ENCODE measurements around the gene CPSF3. TPM values are rescaled to one million over a fixed set of nuclear protein-coding genes. Genes with fewer than 3 reads are reported as not detected.

CPSF3 gene
- total and polyA plus RNA-seq, 2 of the 13 experiments (the other 11 are each of a cell fraction or from before 2014, with no cell fraction given) = 19.8 to 93.0 TPM

DNA sequence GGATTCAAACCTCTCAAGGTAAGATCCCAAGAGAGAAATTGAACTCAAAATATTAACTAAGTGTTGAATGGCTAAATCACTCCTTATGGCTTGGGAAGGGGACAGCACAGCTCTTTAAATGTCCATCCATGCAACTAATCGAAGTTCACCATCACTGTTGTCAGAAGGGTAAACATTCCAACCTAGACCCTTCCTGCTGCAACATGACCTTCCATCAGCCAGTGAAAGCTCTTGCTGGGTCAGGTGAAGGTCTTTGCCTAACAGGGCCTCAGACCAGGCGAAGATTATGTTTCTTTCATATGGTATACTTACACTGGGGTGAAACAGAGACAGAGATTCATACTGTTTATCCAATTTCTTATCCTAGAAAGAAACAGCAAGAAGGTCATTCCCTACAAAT is 67.3 kb downstream of the CPSF3 start (continued):
- TF ChIP-seq SOX13 (IDR thresholded peaks at IDR 0.05) (no peak), SOX13 (CRISPR knock-in tag; conservative IDR thresholded peaks at IDR 0.05 in 1 of 2, IDR thresholded peaks at IDR 0.05 in 1 of 2) (peak in 1 of 2 experiments; percentile 40; a peak in 1 of 4 replicates), ZNF326 (CRISPR knock-in tag; IDR thresholded peaks at IDR 0.05; ENCODE audit: borderline replicate concordance) (no peak), FOXP1 (IDR thresholded peaks at IDR 0.05) (no peak), FOXP1 (CRISPR knock-in tag; IDR thresholded peaks at IDR 0.05) (peak; percentile 46), FOXA3 (CRISPR knock-in tag; IDR thresholded peaks at IDR 0.05) (peak; percentile 55; the same call in 1 of the 2 replicates), RORA (CRISPR knock-in tag; IDR thresholded peaks at IDR 0.05) (no peak), ZBTB20 (CRISPR knock-in tag; IDR thresholded peaks at IDR 0.05; ENCODE audit: borderline replicate concordance, low read depth) (no peak), HOXA7 (CRISPR knock-in tag; IDR thresholded peaks at IDR 0.05) (no peak), IRF2 (CRISPR knock-in tag; IDR thresholded peaks at IDR 0.05) (peak; percentile 31; the same call in 1 of the 2 replicates), HDAC2 (CRISPR knock-in tag; IDR thresholded peaks at IDR 0.05) (peak; percentile 55), ZNF225 (CRISPR knock-in tag; IDR thresholded peaks at IDR 0.05) (no peak), ZNF605 (CRISPR knock-in tag; IDR thresholded peaks at IDR 0.05) (0 out of 2 replicates have a peak, but pooled peaks have one; percentile 14), SALL1 (CRISPR knock-in tag; IDR thresholded peaks at IDR 0.05) (peak; percentile 69), GATAD2A (CRISPR knock-in tag; IDR thresholded peaks at IDR 0.05) (0 out of 2 replicates have a peak, but pooled peaks have one; percentile 23), ZNF331 (CRISPR knock-in tag; IDR thresholded peaks at IDR 0.05) (peak; percentile 50; the same call in 1 of the 2 replicates), POGZ (CRISPR knock-in tag; IDR thresholded peaks at IDR 0.05) (peak; percentile 18; the same call in 1 of the 2 replicates), NCOA2 (CRISPR knock-in tag; IDR thresholded peaks at IDR 0.05) (peak; percentile 11; the same call in 1 of the 2 replicates), NONO (IDR thresholded peaks at IDR 0.05) (no peak), NONO (CRISPR knock-in tag; conservative IDR thresholded peaks at IDR 0.05) (peak; percentile 59)
- TF ChIP-seq, protein P1, sequence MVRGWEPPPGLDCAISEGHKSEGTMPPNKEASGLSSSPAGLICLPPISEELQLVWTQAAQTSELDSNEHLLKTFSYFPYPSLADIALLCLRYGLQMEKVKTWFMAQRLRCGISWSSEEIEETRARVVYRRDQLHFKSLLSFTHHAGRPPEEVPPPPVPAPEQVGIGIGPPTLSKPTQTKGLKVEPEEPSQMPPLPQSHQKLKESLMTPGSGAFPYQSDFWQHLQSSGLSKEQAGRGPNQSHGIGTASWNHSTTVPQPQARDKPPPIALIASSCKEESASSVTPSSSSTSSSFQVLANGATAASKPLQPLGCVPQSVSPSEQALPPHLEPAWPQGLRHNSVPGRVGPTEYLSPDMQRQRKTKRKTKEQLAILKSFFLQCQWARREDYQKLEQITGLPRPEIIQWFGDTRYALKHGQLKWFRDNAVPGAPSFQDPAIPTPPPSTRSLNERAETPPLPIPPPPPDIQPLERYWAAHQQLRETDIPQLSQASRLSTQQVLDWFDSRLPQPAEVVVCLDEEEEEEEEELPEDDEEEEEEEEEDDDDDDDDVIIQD (CRISPR knock-in tag; IDR thresholded peaks at IDR 0.05; ENCODE audit: low read depth) = peak; percentile 50; the same call in 1 of the 2 replicates
- TF ChIP-seq, protein P2, sequence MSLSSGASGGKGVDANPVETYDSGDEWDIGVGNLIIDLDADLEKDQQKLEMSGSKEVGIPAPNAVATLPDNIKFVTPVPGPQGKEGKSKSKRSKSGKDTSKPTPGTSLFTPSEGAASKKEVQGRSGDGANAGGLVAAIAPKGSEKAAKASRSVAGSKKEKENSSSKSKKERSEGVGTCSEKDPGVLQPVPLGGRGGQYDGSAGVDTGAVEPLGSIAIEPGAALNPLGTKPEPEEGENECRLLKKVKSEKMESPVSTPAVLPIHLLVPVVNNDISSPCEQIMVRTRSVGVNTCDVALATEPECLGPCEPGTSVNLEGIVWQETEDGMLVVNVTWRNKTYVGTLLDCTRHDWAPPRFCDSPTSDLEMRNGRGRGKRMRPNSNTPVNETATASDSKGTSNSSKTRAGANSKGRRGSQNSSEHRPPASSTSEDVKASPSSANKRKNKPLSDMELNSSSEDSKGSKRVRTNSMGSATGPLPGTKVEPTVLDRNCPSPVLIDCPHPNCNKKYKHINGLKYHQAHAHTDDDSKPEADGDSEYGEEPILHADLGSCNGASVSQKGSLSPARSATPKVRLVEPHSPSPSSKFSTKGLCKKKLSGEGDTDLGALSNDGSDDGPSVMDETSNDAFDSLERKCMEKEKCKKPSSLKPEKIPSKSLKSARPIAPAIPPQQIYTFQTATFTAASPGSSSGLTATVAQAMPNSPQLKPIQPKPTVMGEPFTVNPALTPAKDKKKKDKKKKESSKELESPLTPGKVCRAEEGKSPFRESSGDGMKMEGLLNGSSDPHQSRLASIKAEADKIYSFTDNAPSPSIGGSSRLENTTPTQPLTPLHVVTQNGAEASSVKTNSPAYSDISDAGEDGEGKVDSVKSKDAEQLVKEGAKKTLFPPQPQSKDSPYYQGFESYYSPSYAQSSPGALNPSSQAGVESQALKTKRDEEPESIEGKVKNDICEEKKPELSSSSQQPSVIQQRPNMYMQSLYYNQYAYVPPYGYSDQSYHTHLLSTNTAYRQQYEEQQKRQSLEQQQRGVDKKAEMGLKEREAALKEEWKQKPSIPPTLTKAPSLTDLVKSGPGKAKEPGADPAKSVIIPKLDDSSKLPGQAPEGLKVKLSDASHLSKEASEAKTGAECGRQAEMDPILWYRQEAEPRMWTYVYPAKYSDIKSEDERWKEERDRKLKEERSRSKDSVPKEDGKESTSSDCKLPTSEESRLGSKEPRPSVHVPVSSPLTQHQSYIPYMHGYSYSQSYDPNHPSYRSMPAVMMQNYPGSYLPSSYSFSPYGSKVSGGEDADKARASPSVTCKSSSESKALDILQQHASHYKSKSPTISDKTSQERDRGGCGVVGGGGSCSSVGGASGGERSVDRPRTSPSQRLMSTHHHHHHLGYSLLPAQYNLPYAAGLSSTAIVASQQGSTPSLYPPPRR (CRISPR knock-in tag; IDR thresholded peaks at IDR 0.05; ENCODE audit: borderline replicate concordance) = no peak
- TF ChIP-seq, protein P3, sequence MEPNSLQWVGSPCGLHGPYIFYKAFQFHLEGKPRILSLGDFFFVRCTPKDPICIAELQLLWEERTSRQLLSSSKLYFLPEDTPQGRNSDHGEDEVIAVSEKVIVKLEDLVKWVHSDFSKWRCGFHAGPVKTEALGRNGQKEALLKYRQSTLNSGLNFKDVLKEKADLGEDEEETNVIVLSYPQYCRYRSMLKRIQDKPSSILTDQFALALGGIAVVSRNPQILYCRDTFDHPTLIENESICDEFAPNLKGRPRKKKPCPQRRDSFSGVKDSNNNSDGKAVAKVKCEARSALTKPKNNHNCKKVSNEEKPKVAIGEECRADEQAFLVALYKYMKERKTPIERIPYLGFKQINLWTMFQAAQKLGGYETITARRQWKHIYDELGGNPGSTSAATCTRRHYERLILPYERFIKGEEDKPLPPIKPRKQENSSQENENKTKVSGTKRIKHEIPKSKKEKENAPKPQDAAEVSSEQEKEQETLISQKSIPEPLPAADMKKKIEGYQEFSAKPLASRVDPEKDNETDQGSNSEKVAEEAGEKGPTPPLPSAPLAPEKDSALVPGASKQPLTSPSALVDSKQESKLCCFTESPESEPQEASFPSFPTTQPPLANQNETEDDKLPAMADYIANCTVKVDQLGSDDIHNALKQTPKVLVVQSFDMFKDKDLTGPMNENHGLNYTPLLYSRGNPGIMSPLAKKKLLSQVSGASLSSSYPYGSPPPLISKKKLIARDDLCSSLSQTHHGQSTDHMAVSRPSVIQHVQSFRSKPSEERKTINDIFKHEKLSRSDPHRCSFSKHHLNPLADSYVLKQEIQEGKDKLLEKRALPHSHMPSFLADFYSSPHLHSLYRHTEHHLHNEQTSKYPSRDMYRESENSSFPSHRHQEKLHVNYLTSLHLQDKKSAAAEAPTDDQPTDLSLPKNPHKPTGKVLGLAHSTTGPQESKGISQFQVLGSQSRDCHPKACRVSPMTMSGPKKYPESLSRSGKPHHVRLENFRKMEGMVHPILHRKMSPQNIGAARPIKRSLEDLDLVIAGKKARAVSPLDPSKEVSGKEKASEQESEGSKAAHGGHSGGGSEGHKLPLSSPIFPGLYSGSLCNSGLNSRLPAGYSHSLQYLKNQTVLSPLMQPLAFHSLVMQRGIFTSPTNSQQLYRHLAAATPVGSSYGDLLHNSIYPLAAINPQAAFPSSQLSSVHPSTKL (CRISPR knock-in tag; IDR thresholded peaks at IDR 0.05) = peak; percentile 52; the same call in 1 of the 2 replicates
